Measurements from ENCODE around the gene PSMD2. TPM values are rescaled to one million over a fixed set of nuclear protein-coding genes. Genes with fewer than 3 reads are reported as not detected.

Gene PSMD2
- total RNA-seq, 1 experiment from 2014 or later, result 645 TPM

DNA sequence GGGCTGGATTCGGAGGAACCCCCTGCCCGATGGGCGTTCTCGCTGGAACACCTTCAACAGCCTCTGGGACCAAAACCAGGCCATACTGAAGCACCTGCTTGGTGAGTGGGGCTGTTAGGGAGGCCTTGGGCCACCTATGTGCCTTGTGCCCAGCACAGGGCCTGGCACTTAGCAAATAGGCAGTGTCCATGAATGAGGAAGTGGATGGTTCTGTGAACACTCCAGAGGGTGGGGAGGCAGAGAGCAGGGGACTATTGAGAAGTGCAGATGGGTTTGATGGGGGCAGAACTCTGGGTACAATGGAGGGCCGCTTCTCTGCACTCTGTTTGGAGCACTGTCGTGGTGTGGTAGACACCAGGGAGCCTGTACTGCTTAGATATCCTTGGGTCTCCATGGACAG lies 21.7 kb upstream of the PSMD2 start:
- ChIA-PET CTCF (no interaction called here), POLR2A (ENCODE audit: low non-redundant PET) (no interaction called here)
- no TSS peak for BruUV-seq (replicated peaks)
- Histone ChIP-seq H3K27ac (ENCODE audit: low read depth, low read length, poor library complexity, severe bottlenecking) (no peak overlapping the region), H3K4me3 (ENCODE audit: low read depth, low read length, poor library complexity, severe bottlenecking) (no peak overlapping the region), H3K27me3 (replicated peaks; ENCODE audit: insufficient read depth, low read depth, low read length, poor library complexity) (peaks cover 24% of the 10 kb centered on the region), H3K36me3 (ENCODE audit: insufficient read depth, low read length, poor library complexity, severe bottlenecking) (no peaks in the 10 kb centered on the region), H3K9me3 (ENCODE audit: low read depth, low read length, poor library complexity, severe bottlenecking) (no peaks in the 10 kb centered on the region), H3K4me1 (ENCODE audit: insufficient read depth, low read length, poor library complexity, severe bottlenecking) (no peaks in the 10 kb centered on the region)
- DNase-seq (ENCODE audit: low spot score), result no peak
- TF ChIP-seq EZH2 (IDR thresholded peaks at IDR 0.05; ENCODE audit: borderline replicate concordance, low read depth, low read length, poor library complexity, severe bottlenecking), result no peak
- TF ChIP-seq, protein P1, sequence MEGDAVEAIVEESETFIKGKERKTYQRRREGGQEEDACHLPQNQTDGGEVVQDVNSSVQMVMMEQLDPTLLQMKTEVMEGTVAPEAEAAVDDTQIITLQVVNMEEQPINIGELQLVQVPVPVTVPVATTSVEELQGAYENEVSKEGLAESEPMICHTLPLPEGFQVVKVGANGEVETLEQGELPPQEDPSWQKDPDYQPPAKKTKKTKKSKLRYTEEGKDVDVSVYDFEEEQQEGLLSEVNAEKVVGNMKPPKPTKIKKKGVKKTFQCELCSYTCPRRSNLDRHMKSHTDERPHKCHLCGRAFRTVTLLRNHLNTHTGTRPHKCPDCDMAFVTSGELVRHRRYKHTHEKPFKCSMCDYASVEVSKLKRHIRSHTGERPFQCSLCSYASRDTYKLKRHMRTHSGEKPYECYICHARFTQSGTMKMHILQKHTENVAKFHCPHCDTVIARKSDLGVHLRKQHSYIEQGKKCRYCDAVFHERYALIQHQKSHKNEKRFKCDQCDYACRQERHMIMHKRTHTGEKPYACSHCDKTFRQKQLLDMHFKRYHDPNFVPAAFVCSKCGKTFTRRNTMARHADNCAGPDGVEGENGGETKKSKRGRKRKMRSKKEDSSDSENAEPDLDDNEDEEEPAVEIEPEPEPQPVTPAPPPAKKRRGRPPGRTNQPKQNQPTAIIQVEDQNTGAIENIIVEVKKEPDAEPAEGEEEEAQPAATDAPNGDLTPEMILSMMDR (conservative IDR thresholded peaks at IDR 0.05; ENCODE audit: low read depth, low read length), result no peak
- intact Hi-C loops (cut with micrococcal nuclease; ENCODE audit: unreplicated experiment), result no loop called here

DNA sequence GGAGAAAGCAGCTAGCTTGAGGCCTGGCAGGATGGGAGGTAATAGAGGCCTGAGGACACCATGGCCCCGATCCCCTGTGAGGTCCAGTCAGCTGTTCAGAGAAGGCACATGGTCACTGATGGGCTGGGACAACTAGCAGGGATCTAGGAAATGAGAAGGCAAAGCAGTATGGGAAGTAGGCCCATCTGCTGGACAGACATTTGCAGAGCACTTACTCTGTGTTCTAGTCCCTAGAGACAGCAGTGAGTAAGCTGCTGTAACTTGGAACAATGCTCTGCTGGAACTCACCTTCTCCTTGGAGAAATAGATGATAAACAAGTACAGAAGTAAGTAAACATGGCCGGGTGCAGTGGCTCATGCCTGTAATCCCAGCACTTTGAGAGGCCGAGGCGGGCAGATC lies 16.1 kb upstream of the PSMD2 start:
- no peaks in the 10 kb centered on the region for H3K4me1 ChIP-seq (ENCODE audit: insufficient read depth, low read length, poor library complexity, severe bottlenecking)
- POLR2A ChIA-PET (ENCODE audit: low non-redundant PET), result no interaction called here
- no peaks in the 10 kb centered on the region for H3K9me3 ChIP-seq (ENCODE audit: low read depth, low read length, poor library complexity, severe bottlenecking)
- no peak for TF ChIP-seq EZH2 (IDR thresholded peaks at IDR 0.05; ENCODE audit: borderline replicate concordance, low read depth, low read length, poor library complexity, severe bottlenecking)
- TF ChIP-seq, protein P1 (conservative IDR thresholded peaks at IDR 0.05; ENCODE audit: low read depth, low read length), result no peak
- H3K4me3 ChIP-seq (ENCODE audit: low read depth, low read length, poor library complexity, severe bottlenecking), result no peak overlapping the region
- no peak for DNase-seq (ENCODE audit: low spot score)
- no TSS peak for BruUV-seq (replicated peaks)
- H3K36me3 ChIP-seq (ENCODE audit: insufficient read depth, low read length, poor library complexity, severe bottlenecking), result no peaks in the 10 kb centered on the region
- CTCF ChIA-PET, result interaction anchor here (0.5 kb wide), 1 partner anchor 14 kb away, joined by 4 read pairs; no protein-coding TSS in a partner anchor
- no peak overlapping the region for H3K27ac ChIP-seq (ENCODE audit: low read depth, low read length, poor library complexity, severe bottlenecking)
- no peaks in the 10 kb centered on the region for H3K27me3 ChIP-seq (replicated peaks; ENCODE audit: insufficient read depth, low read depth, low read length, poor library complexity)
- intact Hi-C loops (cut with micrococcal nuclease; ENCODE audit: unreplicated experiment), result no loop called here

DNA sequence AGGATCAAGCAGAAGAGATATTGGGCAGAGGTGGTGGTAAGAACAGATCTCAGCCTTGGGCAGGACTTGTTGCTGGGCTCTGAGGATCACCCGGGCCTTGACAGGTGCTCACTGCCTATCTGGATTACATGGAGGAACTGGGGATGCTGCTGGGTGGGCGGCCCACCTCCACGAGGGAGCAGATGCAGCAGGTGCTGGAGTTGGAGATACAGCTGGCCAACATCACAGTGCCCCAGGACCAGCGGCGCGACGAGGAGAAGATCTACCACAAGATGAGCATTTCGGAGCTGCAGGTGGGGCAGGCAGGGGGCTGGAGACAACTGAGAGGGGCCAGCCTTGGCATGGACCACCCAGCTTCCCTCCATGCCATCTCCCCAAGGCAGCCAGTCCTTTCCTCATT lies 15.4 kb upstream of the PSMD2 start:
- TF ChIP-seq EZH2 (IDR thresholded peaks at IDR 0.05; ENCODE audit: borderline replicate concordance, low read depth, low read length, poor library complexity, severe bottlenecking), result no peak
- TF ChIP-seq, protein P1 (conservative IDR thresholded peaks at IDR 0.05; ENCODE audit: low read depth, low read length), result no peak
- BruUV-seq (replicated peaks), result no TSS peak
- H3K27ac ChIP-seq (ENCODE audit: low read depth, low read length, poor library complexity, severe bottlenecking), result no peak overlapping the region
- no peaks in the 10 kb centered on the region for H3K36me3 ChIP-seq (ENCODE audit: insufficient read depth, low read length, poor library complexity, severe bottlenecking)
- H3K4me3 ChIP-seq (ENCODE audit: low read depth, low read length, poor library complexity, severe bottlenecking), result no peak overlapping the region
- H3K9me3 ChIP-seq (ENCODE audit: low read depth, low read length, poor library complexity, severe bottlenecking), result no peaks in the 10 kb centered on the region
- intact Hi-C loops (cut with micrococcal nuclease; ENCODE audit: unreplicated experiment), result no loop called here
- POLR2A ChIA-PET (ENCODE audit: low non-redundant PET), result interaction anchor here (0.5 kb wide), 1 partner anchor 441 kb away, joined by 3 read pairs; no protein-coding TSS in a partner anchor
- H3K4me1 ChIP-seq (ENCODE audit: insufficient read depth, low read length, poor library complexity, severe bottlenecking), result no peaks in the 10 kb centered on the region
- no peaks in the 10 kb centered on the region for H3K27me3 ChIP-seq (replicated peaks; ENCODE audit: insufficient read depth, low read depth, low read length, poor library complexity)
- CTCF ChIA-PET, result interaction anchor here (0.6 kb wide), 1 partner anchor 238 kb away, joined by 6 read pairs; no protein-coding TSS in a partner anchor
- DNase-seq (ENCODE audit: low spot score), result no peak
